Liver (tissue), 9 donors: ENCODE measurements around the gene CSTPP1. TPM values are rescaled to one million over a fixed set of nuclear protein-coding genes. Genes with fewer than 3 reads are reported as not detected.

Source experiments
- DNase-seq: peaks from one replicate; pipeline ENCODE4 v3.0.0-alpha.2; 2017; ENCODE audit warnings: low spot score
- H3K27ac ChIP-seq, 2 donors: one replicate each; pipeline ENCODE4 v1.7.0; 2013; ENCODE audit warnings: inconsistent platforms in 2 of 2, low read length in 2 of 2, control low read depth in 1 of 2, low read depth in 1 of 2, mild to moderate bottlenecking in 1 of 2
- H3K27me3 ChIP-seq, 4 donors: one replicate each; pipeline versions ENCODE4 v1.6.1 to v1.7.0; 2013; ENCODE audit warnings: low read length in 3 of 4, inconsistent platforms in 1 of 4, mild to moderate bottlenecking in 1 of 4, moderate library complexity in 1 of 4; ENCODE audit not compliant: control insufficient read depth in 4 of 4, insufficient read depth in 4 of 4
- H3K36me3 ChIP-seq, 4 donors: one replicate each; pipeline versions ENCODE4 v1.6.1 to v1.7.0; 2013; ENCODE audit warnings: low read length in 3 of 4, mild to moderate bottlenecking in 3 of 4, low read depth in 1 of 4, moderate library complexity in 1 of 4; ENCODE audit not compliant: control insufficient read depth in 4 of 4, insufficient read depth in 3 of 4
- H3K4me1 ChIP-seq, 4 donors: one replicate each; pipeline versions ENCODE4 v1.6.1 to v1.7.0; 2013; ENCODE audit warnings: low read length in 3 of 4, mild to moderate bottlenecking in 3 of 4, moderate library complexity in 1 of 4; ENCODE audit not compliant: control insufficient read depth in 4 of 4, insufficient read depth in 4 of 4
- H3K4me3 ChIP-seq, 3 donors: one replicate each; pipeline versions ENCODE4 v1.6.1 to v1.7.0; 2013; ENCODE audit warnings: low read length in 3 of 3, control low read depth in 1 of 3, low read depth in 1 of 3, mild to moderate bottlenecking in 1 of 3
- H3K9ac ChIP-seq, 2 donors: one replicate each; pipeline ENCODE4 v1.7.0; 2013; ENCODE audit warnings: low read length in 2 of 2, mild to moderate bottlenecking in 2 of 2, moderate library complexity in 2 of 2, control low read depth in 1 of 2, low read depth in 1 of 2
- H3K9me3 ChIP-seq, 4 donors: one replicate each; pipeline versions ENCODE4 v1.6.1 to v1.7.0; 2013; ENCODE audit warnings: low read length in 3 of 4; ENCODE audit not compliant: control insufficient read depth in 4 of 4
- ATF3 ChIP-seq: IDR thresholded peaks from 2 replicates; pipeline ENCODE4 v1.6.1; 2016; ENCODE audit warnings: antibody characterized with exemption
- CTCF ChIP-seq: fragments of 150-350 bp; IDR thresholded peaks from 2 replicates; pipeline ENCODE4 v1.5.1; 2017; ENCODE audit warnings: improper control_type of control experiment, low read depth, low read length; ENCODE audit not compliant: missing input control
- EGR1 ChIP-seq, 2 donors: IDR thresholded peaks; 2 replicates each; pipeline ENCODE4 v1.6.1; 2016 to 2018; ENCODE audit warnings: antibody characterized with exemption in 2 of 2, low read depth in 2 of 2
- FOXA1 ChIP-seq: IDR thresholded peaks from 2 replicates; pipeline ENCODE4 v1.6.1; 2016; ENCODE audit warnings: antibody characterized with exemption
- FOXA2 ChIP-seq: IDR thresholded peaks from 2 replicates; pipeline ENCODE4 v1.6.1; 2016; ENCODE audit warnings: antibody characterized with exemption
- GABPA ChIP-seq, 2 donors: IDR thresholded peaks in 1 of 2; conservative IDR thresholded peaks in 1 of 2; 2 replicates each; pipeline ENCODE4 v1.6.1; 2016; ENCODE audit warnings: antibody characterized with exemption in 2 of 2, mild to moderate bottlenecking in 1 of 2, moderate library complexity in 1 of 2
- HNF4A ChIP-seq, 2 donors: conservative IDR thresholded peaks; 2 replicates each; pipeline ENCODE4 v1.6.1; 2016; ENCODE audit warnings: antibody characterized with exemption in 2 of 2, mild to moderate bottlenecking in 2 of 2
- HNF4G ChIP-seq: IDR thresholded peaks from 2 replicates; pipeline ENCODE4 v1.6.1; 2016; ENCODE audit warnings: antibody characterized with exemption
- JUND ChIP-seq, 2 donors: IDR thresholded peaks; 2 replicates each; pipeline ENCODE4 v1.6.1; 2016; ENCODE audit warnings: antibody characterized with exemption in 2 of 2
- MAX ChIP-seq: IDR thresholded peaks from 2 replicates; pipeline ENCODE4 v1.6.1; 2016; ENCODE audit warnings: antibody characterized with exemption
- NR2F2 ChIP-seq: IDR thresholded peaks from 2 replicates; pipeline ENCODE4 v1.6.1; 2016; ENCODE audit warnings: antibody characterized with exemption
- RAD21 ChIP-seq, 2 donors: IDR thresholded peaks; 2 replicates each; pipeline ENCODE4 v1.6.1; 2016; ENCODE audit warnings: antibody characterized with exemption in 2 of 2, mild to moderate bottlenecking in 2 of 2
- REST ChIP-seq: IDR thresholded peaks from 2 replicates; pipeline ENCODE4 v1.6.1; 2016; ENCODE audit warnings: antibody characterized with exemption, mild to moderate bottlenecking
- RXRA ChIP-seq, 2 donors: IDR thresholded peaks; 2 replicates each; pipeline ENCODE4 v1.6.1; 2017 to 2018; ENCODE audit warnings: antibody characterized with exemption in 2 of 2, mild to moderate bottlenecking in 1 of 2
- SP1 ChIP-seq: IDR thresholded peaks from 2 replicates; pipeline ENCODE4 v1.6.1; 2018; ENCODE audit warnings: antibody characterized with exemption, mild to moderate bottlenecking
- TAF1 ChIP-seq: conservative IDR thresholded peaks from 2 replicates; pipeline ENCODE4 v1.6.1; 2016; ENCODE audit warnings: antibody characterized with exemption, mild to moderate bottlenecking
- YY1 ChIP-seq: IDR thresholded peaks from 2 replicates; pipeline ENCODE4 v1.6.1; 2016; ENCODE audit warnings: antibody characterized with exemption, mild to moderate bottlenecking
- ZBTB33 ChIP-seq: IDR thresholded peaks from 2 replicates; pipeline ENCODE4 v1.6.1; 2016; ENCODE audit warnings: antibody characterized with exemption
- WGBS: extraction: QIAGEN DNeasy Blood & Tissue Kit; methylation state at CpG from one replicate; pipeline ENCODE4 v1.1.7; 2013; 5-methylcytosine and 5-hydroxymethylcytosine counted together
- polyA plus RNA-seq, 2 donors: library from polyadenylated mRNA; stranded (reverse) in 1 of 2; unstranded in 1 of 2; fragments of 200-250 nt in 1 of 2; fragments of >200 nt in 1 of 2; fragmentation: Nextera tagmentation in 1 of 2; extraction: Ambion mirVana in 1 of 2; gene quantifications; one replicate each; pipeline versions ENCODE4 v1.2.1 to v1.2.3, GENCODE V29; 2013 to 2015
- total RNA-seq, 2 donors: library from RNA; depleted of rRNA; stranded (reverse); fragments of >200 nt; gene quantifications; one replicate each; pipeline ENCODE4 v1.2.3, GENCODE V29; 2014
- donor health status: healthy.
- donor health status: healthy.
- donor health status: healthy.
- donor health status: healthy.
- donor health status: healthy.

The CSTPP1 gene
- total and polyA plus RNA-seq, 4 donors, result 5.4 to 6.6 (median 5.7) TPM

GRCh38 chr11:47106798-47107411, 170.3 kb downstream of the CSTPP1 start:
- Histone ChIP-seq H3K9me3 (no peaks in the 10 kb centered on the region), H3K36me3 (no peaks in the 10 kb centered on the region), H3K27ac (no peak overlapping the region), H3K27me3 (no peaks in the 10 kb centered on the region), H3K4me1 (no peaks in the 10 kb centered on the region), H3K9ac (no peak overlapping the region), H3K4me3 (no peak overlapping the region)
- WGBS, result 91% methylated on average over 7 of the region's 7 CpGs
- no peak for DNase-seq
- no peak for TF ChIP-seq EGR1 (IDR thresholded peaks at IDR 0.05; ENCODE audit: low read depth in 2 of 2)
- TF ChIP-seq REST, result no peak
- TF ChIP-seq TAF1, result no peak
- no peak for TF ChIP-seq CTCF
- TF ChIP-seq HNF4G, result no peak
- no peak for TF ChIP-seq ZBTB33
- no peak for TF ChIP-seq MAX
- no peak for TF ChIP-seq NR2F2
- TF ChIP-seq YY1, result no peak
- no peak for TF ChIP-seq FOXA2
- no peak for TF ChIP-seq RXRA (IDR thresholded peaks at IDR 0.05)
- no peak for TF ChIP-seq RAD21 (IDR thresholded peaks at IDR 0.05)
- TF ChIP-seq GABPA (IDR thresholded peaks at IDR 0.05 in 1 of 2, conservative IDR thresholded peaks at IDR 0.05 in 1 of 2), result no peak
- no peak for TF ChIP-seq JUND (IDR thresholded peaks at IDR 0.05)
- no peak for TF ChIP-seq FOXA1
- TF ChIP-seq SP1, result no peak
- no peak for TF ChIP-seq HNF4A (conservative IDR thresholded peaks at IDR 0.05)
- no peak for TF ChIP-seq ATF3
